ENCODE measurements around the gene ALDH18A1.

Gene ALDH18A1

DNA sequence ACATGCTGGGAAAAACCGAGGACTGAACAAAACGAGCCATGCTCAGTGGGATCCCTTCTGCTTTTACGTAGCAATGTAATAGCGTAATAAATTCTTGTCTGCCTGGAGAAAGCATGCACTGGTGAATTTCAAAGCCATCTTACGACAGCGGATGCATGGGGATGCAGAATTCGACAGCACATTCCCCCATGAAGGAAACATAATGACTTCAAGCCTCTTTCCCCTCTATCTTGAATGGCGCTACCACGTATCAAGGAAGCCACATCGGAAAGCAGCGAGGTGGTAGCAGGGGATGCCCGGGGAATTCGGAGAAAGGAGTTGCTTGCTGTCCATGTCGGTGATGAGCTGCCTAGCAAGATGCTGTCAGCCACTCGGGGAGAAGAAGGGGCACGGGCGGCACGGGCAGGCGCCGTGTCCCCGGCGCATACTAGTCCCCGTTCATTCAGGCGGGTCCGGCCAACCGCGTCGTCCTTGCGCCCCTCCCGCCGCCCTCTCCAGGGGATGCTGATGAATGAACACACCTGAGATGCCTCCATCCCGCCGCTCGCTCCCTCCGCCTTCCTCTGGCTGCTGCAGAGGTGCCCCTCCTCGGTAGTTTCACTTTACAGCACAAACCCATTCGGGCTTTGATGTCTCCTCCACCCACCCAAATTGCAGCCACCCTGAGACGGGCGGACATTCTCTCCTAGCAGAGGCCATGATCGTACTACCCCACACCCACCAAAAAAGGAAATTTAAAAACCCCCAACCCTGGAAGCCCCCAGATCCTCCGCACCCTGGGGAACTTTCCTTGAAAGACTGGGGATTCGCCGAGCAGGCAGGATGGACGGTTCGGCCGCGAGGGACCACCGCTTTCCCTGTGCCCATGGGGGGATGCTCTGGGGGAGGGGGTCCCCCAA, 96.0 kb downstream of the ALDH18A1 start:
- Histone ChIP-seq H3K4me1 (ENCODE audit: control insufficient read depth, insufficient read depth, low read length) (peaks cover 11% of the 10 kb centered on the region), H3K4me3 (ENCODE audit: low read length) (peak overlapping the region; percentile 66), H3K27me3 (ENCODE audit: control insufficient read depth, insufficient read depth, low read length) (no peaks in the 10 kb centered on the region), H3K9me3 (ENCODE audit: control insufficient read depth, low read length) (no peaks in the 10 kb centered on the region), H3K9ac (ENCODE audit: low read length) (peak overlapping the region; percentile 94), H3K36me3 (ENCODE audit: control insufficient read depth, insufficient read depth, low read length) (no peaks in the 10 kb centered on the region)

DNA sequence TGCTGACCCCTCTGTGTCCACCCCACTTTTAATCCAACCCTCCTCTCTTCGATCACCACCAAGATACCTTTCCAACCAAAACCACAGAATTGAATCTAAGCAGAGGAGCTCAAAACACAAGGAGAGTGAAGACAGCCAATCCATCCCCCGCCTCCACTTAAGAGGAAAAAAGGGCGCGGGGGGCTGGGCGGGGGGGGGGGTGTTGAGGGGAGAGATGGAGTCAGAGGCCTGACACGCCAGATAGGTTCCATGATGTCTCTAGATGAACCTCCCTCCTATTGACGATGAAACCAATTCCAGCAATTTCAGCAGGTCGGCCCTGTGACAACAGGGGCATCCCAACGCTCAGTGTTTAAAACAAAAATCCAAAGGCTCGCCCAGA, 96.6 kb downstream of the ALDH18A1 start:
- H3K36me3 ChIP-seq (ENCODE audit: control insufficient read depth, insufficient read depth, low read length), result no peaks in the 10 kb centered on the region
- peak overlapping the region; percentile 66 for H3K4me3 ChIP-seq (ENCODE audit: low read length)
- H3K27me3 ChIP-seq (ENCODE audit: control insufficient read depth, insufficient read depth, low read length), result no peaks in the 10 kb centered on the region
- no peaks in the 10 kb centered on the region for H3K9me3 ChIP-seq (ENCODE audit: control insufficient read depth, low read length)
- H3K9ac ChIP-seq (ENCODE audit: low read length), result peak overlapping the region; percentile 94
- peaks cover 11% of the 10 kb centered on the region for H3K4me1 ChIP-seq (ENCODE audit: control insufficient read depth, insufficient read depth, low read length)

DNA sequence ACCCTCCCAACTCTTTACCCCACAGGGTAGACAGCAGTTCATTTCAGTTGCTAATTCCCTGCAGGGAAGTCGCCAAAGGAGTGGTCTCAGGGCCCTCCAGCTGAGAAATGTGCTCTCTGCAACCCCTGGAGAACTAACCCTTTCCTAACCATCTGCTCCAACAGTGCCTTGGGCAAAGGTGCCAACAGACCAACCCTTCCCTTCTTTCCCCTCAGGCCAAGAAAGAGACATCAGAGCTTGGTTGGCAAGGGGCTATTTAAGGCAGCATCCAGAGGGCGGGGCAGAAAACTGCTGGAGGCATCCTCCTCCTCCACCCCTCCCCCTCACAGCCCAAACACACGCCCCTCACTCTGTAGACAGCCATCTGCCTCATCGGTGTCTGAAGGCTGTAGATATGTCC, 97.0 kb downstream of the ALDH18A1 start:
- peak overlapping the region; percentile 52 for H3K9ac ChIP-seq (ENCODE audit: low read length)
- no peak overlapping the region for H3K4me3 ChIP-seq (ENCODE audit: low read length)
- H3K4me1 ChIP-seq (ENCODE audit: control insufficient read depth, insufficient read depth, low read length), result peaks cover 11% of the 10 kb centered on the region
- no peaks in the 10 kb centered on the region for H3K36me3 ChIP-seq (ENCODE audit: control insufficient read depth, insufficient read depth, low read length)
- H3K27me3 ChIP-seq (ENCODE audit: control insufficient read depth, insufficient read depth, low read length), result no peaks in the 10 kb centered on the region
- no peaks in the 10 kb centered on the region for H3K9me3 ChIP-seq (ENCODE audit: control insufficient read depth, low read length)

DNA sequence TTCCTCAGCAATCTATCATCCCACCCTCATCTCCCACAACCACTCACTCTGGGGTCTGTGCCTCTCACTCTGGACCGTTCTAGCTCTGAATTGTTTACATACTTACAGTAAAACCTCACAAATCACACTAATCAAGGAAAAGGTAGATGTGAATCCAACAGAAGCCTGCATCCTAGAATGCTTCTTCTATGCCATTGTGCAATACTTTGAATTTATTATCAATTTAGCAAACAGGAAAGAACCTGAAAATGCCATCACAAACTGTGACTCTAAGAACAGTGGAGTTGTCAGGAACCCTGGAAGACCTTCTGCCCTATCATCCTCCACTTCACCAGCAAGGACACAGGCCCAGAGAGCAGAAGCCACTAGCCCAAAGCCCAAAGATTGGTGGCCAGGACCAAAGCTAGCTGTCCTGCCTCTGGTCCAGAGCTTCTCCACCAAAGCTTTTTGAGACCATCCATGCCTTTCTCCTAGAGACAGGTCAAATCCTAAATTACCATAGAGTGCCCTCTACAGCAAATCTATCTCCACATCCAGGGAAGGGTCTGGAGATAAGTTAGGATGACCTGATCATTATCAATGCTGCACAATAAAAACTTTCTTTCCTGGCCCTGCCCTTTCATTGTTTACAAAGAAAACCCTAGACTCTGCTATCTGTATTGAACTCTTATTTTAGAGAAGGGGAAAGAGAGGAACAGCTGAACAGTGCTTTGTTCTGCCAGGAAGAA, 97.8 kb downstream of the ALDH18A1 start:
- H3K9me3 ChIP-seq (ENCODE audit: control insufficient read depth, low read length), result no peaks in the 10 kb centered on the region
- peak overlapping the region; percentile 52 for H3K9ac ChIP-seq (ENCODE audit: low read length)
- H3K27me3 ChIP-seq (ENCODE audit: control insufficient read depth, insufficient read depth, low read length), result no peaks in the 10 kb centered on the region
- no peak overlapping the region for H3K4me3 ChIP-seq (ENCODE audit: low read length)
- no peaks in the 10 kb centered on the region for H3K36me3 ChIP-seq (ENCODE audit: control insufficient read depth, insufficient read depth, low read length)
- peaks cover 11% of the 10 kb centered on the region for H3K4me1 ChIP-seq (ENCODE audit: control insufficient read depth, insufficient read depth, low read length)

DNA sequence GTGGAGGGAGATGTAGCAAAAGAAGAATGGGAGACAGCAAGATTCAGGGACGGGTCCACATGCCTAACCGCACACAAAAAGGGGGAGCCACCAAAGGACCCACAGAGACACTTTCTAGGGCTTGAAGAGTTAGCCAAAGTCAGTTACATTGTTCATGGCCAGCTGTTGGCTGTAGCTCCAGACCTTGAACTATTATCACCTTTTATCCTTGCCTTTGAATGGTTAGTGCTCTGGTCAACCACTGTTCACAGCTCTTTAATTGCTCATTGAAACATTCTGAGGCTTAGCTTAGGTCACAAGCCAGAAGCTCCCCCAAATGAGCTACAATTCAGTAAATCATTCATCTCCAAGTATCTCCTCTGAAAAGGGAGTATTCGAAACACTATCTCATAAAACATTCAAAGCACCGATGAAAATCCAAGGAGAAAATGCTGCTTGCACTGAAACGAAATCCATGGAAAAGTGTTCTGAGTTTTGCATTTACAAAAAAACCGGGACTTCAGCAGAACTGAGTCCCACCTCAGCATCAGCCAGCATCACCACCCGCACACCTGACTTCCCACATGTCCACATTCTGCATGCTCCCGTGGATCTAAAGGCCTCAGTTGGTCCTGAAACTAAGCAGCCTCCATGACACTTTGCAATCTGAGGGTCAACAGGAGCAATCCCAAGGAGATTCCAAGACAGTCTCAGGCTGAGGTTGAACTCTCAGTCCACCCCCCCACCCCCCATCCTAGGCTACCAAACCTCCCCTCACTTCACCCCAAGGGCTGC, 99.3 kb downstream of the ALDH18A1 start:
- Histone ChIP-seq H3K9ac (ENCODE audit: low read length) (no peak overlapping the region), H3K36me3 (ENCODE audit: control insufficient read depth, insufficient read depth, low read length) (no peaks in the 10 kb centered on the region), H3K9me3 (ENCODE audit: control insufficient read depth, low read length) (no peaks in the 10 kb centered on the region), H3K4me1 (ENCODE audit: control insufficient read depth, insufficient read depth, low read length) (peaks cover 11% of the 10 kb centered on the region), H3K4me3 (ENCODE audit: low read length) (no peak overlapping the region), H3K27me3 (ENCODE audit: control insufficient read depth, insufficient read depth, low read length) (no peaks in the 10 kb centered on the region)
